ENCODE data around the gene FBXL15.

FBXL15 gene

GRCh38 chr10:102425444-102425843 lies 4.8 kb downstream of the FBXL15 start:
- Histone ChIP-seq H3K9me2 (replicated peaks; ENCODE audit: control insufficient read depth, low read length) (no peaks in the 10 kb centered on the region), H3K4me1 (ENCODE audit: control insufficient read depth, low read length) (peaks cover 16% of the 10 kb centered on the region), H3F3A (ENCODE audit: control insufficient read depth, insufficient read depth) (peaks cover 3% of the 10 kb centered on the region; the same call in 1 of the 2 replicates), H3K9me3 (ENCODE audit: control insufficient read depth, insufficient read depth, low read length) (no peaks in the 10 kb centered on the region), H4K20me1 (ENCODE audit: control insufficient read depth, insufficient read depth, low read depth, low read length) (no peaks in the 10 kb centered on the region), H3K27ac (ENCODE audit: low read depth, low read length) (no peak overlapping the region), H3K79me2 (ENCODE audit: control insufficient read depth, low read length) (peaks cover 21% of the 10 kb centered on the region), H3K27me3 (ENCODE audit: control insufficient read depth, low read length) (no peaks in the 10 kb centered on the region), H3K4me2 (ENCODE audit: low read length) (no peak overlapping the region), H3K4me3 (ENCODE audit: low read length) (no peak overlapping the region), H3K36me3 (ENCODE audit: control insufficient read depth, low read length) (peaks cover 19% of the 10 kb centered on the region)
- TF ChIP-seq EZH2phosphoT487 (IDR thresholded peaks at IDR 0.05; ENCODE audit: borderline replicate concordance, low read length) (no peak), CTCF (IDR thresholded peaks at IDR 0.05; ENCODE audit: low read depth, low read length, poor library complexity, severe bottlenecking) (no peak)

- Histone ChIP-seq H3K9me3 (ENCODE audit: control insufficient read depth, insufficient read depth, low read length) (no peaks in the 10 kb centered on the region), H3K36me3 (ENCODE audit: control insufficient read depth, low read length) (peaks cover 23% of the 10 kb centered on the region), H3K27ac (ENCODE audit: low read depth, low read length) (no peak overlapping the region), H3K79me2 (ENCODE audit: control insufficient read depth, low read length) (peaks cover 26% of the 10 kb centered on the region), H3K4me2 (ENCODE audit: low read length) (no peak overlapping the region), H3K4me3 (ENCODE audit: low read length) (no peak overlapping the region), H3K9me2 (replicated peaks; ENCODE audit: control insufficient read depth, low read length) (no peaks in the 10 kb centered on the region), H4K20me1 (ENCODE audit: control insufficient read depth, insufficient read depth, low read depth, low read length) (no peaks in the 10 kb centered on the region), H3K4me1 (ENCODE audit: control insufficient read depth, low read length) (peaks cover 22% of the 10 kb centered on the region), H3F3A (ENCODE audit: control insufficient read depth, insufficient read depth) (peaks cover 3% of the 10 kb centered on the region; the same call in 1 of the 2 replicates), H3K27me3 (ENCODE audit: control insufficient read depth, low read length) (no peaks in the 10 kb centered on the region)
- TF ChIP-seq CTCF (IDR thresholded peaks at IDR 0.05; ENCODE audit: low read depth, low read length, poor library complexity, severe bottlenecking) (no peak), EZH2phosphoT487 (IDR thresholded peaks at IDR 0.05; ENCODE audit: borderline replicate concordance, low read length) (no peak)
Observed at GRCh38 chr10:102426803-102427287, 6.2 kb downstream of the FBXL15 start.

- no peak overlapping the region for H3K4me2 ChIP-seq (ENCODE audit: low read length)
- H3K79me2 ChIP-seq (ENCODE audit: control insufficient read depth, low read length) = peaks cover 16% of the 10 kb centered on the region
- no peak overlapping the region for H3K4me3 ChIP-seq (ENCODE audit: low read length)
- peaks cover 16% of the 10 kb centered on the region for H3K4me1 ChIP-seq (ENCODE audit: control insufficient read depth, low read length)
- no peaks in the 10 kb centered on the region for H3F3A ChIP-seq (ENCODE audit: control insufficient read depth, insufficient read depth)
- H3K9me2 ChIP-seq (replicated peaks; ENCODE audit: control insufficient read depth, low read length) = no peaks in the 10 kb centered on the region
- peaks cover 10% of the 10 kb centered on the region for H3K36me3 ChIP-seq (ENCODE audit: control insufficient read depth, low read length)
- H3K27ac ChIP-seq (ENCODE audit: low read depth, low read length) = no peak overlapping the region
- H3K27me3 ChIP-seq (ENCODE audit: control insufficient read depth, low read length) = peaks cover 2% of the 10 kb centered on the region
- H4K20me1 ChIP-seq (ENCODE audit: control insufficient read depth, insufficient read depth, low read depth, low read length) = no peaks in the 10 kb centered on the region
- TF ChIP-seq CTCF (IDR thresholded peaks at IDR 0.05; ENCODE audit: low read depth, low read length, poor library complexity, severe bottlenecking) = no peak
- no peak for TF ChIP-seq EZH2phosphoT487 (IDR thresholded peaks at IDR 0.05; ENCODE audit: borderline replicate concordance, low read length)
- no peaks in the 10 kb centered on the region for H3K9me3 ChIP-seq (ENCODE audit: control insufficient read depth, insufficient read depth, low read length)
Observed at GRCh38 chr10:102429468-102429867, 8.8 kb downstream of the FBXL15 start.
